PC-9 (cell line): Measurements from ENCODE around the gene OSBPL10. TPM values are rescaled to one million over a fixed set of nuclear protein-coding genes. Genes with fewer than 3 reads are reported as not detected.
A peak's percentile ranks its signal among the peaks of the same experiment; 100 is the strongest.

Experiments
- BruUV-seq: library from RNA; stranded (reverse); fragments of 400-500 nt; replicated peaks from 2 replicates; lab custom pipeline; 2021; lab: Mats Ljungman, UMichigan
- CTCF ChIA-PET: fragments of 300-600 bp; sonication (Branson Sonifier 250); formaldehyde crosslinking; loops from one replicate; lab custom pipeline; 2022; ENCODE audit warnings: antibody characterized with exemption; lab: Charles Lee
- POLR2A ChIA-PET: fragments of 300-600 bp; sonication (Branson Sonifier 250); formaldehyde crosslinking; loops from one replicate; lab custom pipeline; 2022; ENCODE audit warnings: antibody characterized with exemption; ENCODE audit not compliant: unreplicated experiment; lab: Charles Lee
- DNase-seq, 2 experiments: peaks; one replicate each; pipeline versions ENCODE4 v3.0.0 to v3.0.0-alpha.2; 2015 to 2022; ENCODE audit warnings: mixed read lengths in 1 of 2
- H2AFZ ChIP-seq: fragments of 200-600 bp; sonication (generic); 2 replicates; pipeline ENCODE4 v1.8.1; 2017; ENCODE audit warnings: antibody characterized with exemption
- H3F3A ChIP-seq: fragments of 200-600 bp; sonication (generic); 2 replicates; pipeline ENCODE4 v1.8.1; 2017; ENCODE audit warnings: antibody characterized with exemption, mild to moderate bottlenecking, low read depth; ENCODE audit not compliant: insufficient read depth
- H3K27ac ChIP-seq: fragments of 200-600 bp; sonication (generic); 2 replicates; pipeline ENCODE4 v1.6.1; 2016; ENCODE audit warnings: mixed run types
- H3K27me3 ChIP-seq: fragments of 200-600 bp; sonication (generic); 2 replicates; pipeline ENCODE4 v1.6.1; 2016; ENCODE audit warnings: low read depth, mixed run types; ENCODE audit not compliant: insufficient read depth
- H3K36me3 ChIP-seq: fragments of 200-600 bp; sonication (generic); 2 replicates; pipeline ENCODE4 v1.6.1; 2016; ENCODE audit warnings: low read depth, mixed run types
- H3K4me1 ChIP-seq: fragments of 200-600 bp; sonication (generic); replicated peaks from 2 replicates; pipeline ENCODE4 v1.6.1; 2016; ENCODE audit warnings: mixed run types; ENCODE audit not compliant: insufficient read depth
- H3K4me2 ChIP-seq: fragments of 200-600 bp; sonication (generic); 2 replicates; pipeline ENCODE4 v1.6.1; 2017; ENCODE audit warnings: mixed run types
- H3K4me3 ChIP-seq: fragments of 200-600 bp; sonication (generic); 2 replicates; pipeline ENCODE4 v1.6.1; 2016; ENCODE audit warnings: mixed run types
- H3K79me2 ChIP-seq: fragments of 200-600 bp; sonication (generic); 2 replicates; pipeline ENCODE4 v1.6.1; 2017; ENCODE audit warnings: low read depth, mixed run types
- H3K9me2 ChIP-seq: fragments of 200-600 bp; sonication (generic); 2 replicates; pipeline ENCODE4 v1.8.1; 2017; ENCODE audit warnings: mild to moderate bottlenecking; ENCODE audit not compliant: insufficient read depth
- H3K9me3 ChIP-seq: fragments of 200-600 bp; sonication (generic); 2 replicates; pipeline ENCODE4 v1.8.1; 2016; ENCODE audit warnings: low read depth; ENCODE audit not compliant: insufficient read depth
- H4K20me1 ChIP-seq: fragments of 200-600 bp; sonication (generic); 2 replicates; pipeline ENCODE4 v1.8.1; 2017; ENCODE audit not compliant: insufficient read depth
- CTCF ChIP-seq: fragments of 200-600 bp; sonication (generic); conservative IDR thresholded peaks from 2 replicates; pipeline ENCODE4 v1.6.1; 2017; ENCODE audit warnings: mixed run types, antibody characterized with exemption, mild to moderate bottlenecking, moderate library complexity
- EZH2 ChIP-seq: fragments of 200-600 bp; sonication (generic); IDR thresholded peaks from 2 replicates; pipeline ENCODE4 v1.8.0; 2017; ENCODE audit warnings: antibody characterized with exemption, low read depth
- intact Hi-C: fragments of 100-400 bp; cut with micrococcal nuclease; formaldehyde crosslinking; loops from one replicate; pipeline ENCODE4 v1.10.0; 2022; ENCODE audit not compliant: unreplicated experiment
- total RNA-seq: library from RNA; stranded (reverse); gene quantifications from 2 replicates; pipeline ENCODE4 v1.2.3, GENCODE V29; 2021

The OSBPL10 gene
- total RNA-seq, 1 experiment from 2014 or later, result 42.0 TPM

GRCh38 chr3:31934866-31935265, 46.2 kb downstream of the OSBPL10 start:
- no peaks in the 10 kb centered on the region for H3K9me2 ChIP-seq
- no peak overlapping the region for H3K4me3 ChIP-seq
- H3K27ac ChIP-seq, result no peak overlapping the region
- H3K36me3 ChIP-seq, result no peaks in the 10 kb centered on the region
- no peak overlapping the region for H3K4me2 ChIP-seq
- no peaks in the 10 kb centered on the region for H3K9me3 ChIP-seq
- ChIA-PET CTCF (interaction anchor here (0.7 kb wide), 1 partner anchor 76 kb away, joined by 14 read pairs; no protein-coding TSS in a partner anchor), POLR2A (no interaction called here)
- intact Hi-C loops, result loop anchor here (5.0 kb wide), 1 partner anchor 47 kb away; the partner anchor contains the start of genes OSBPL10 and ZNF860
- no peaks in the 10 kb centered on the region for H3K27me3 ChIP-seq
- peak; percentile 44 to 48 for DNase-seq
- no peak overlapping the region for H2AFZ ChIP-seq
- peaks cover 6% of the 10 kb centered on the region; the same call in 1 of the 2 replicates for H3K4me1 ChIP-seq
- H4K20me1 ChIP-seq, result no peaks in the 10 kb centered on the region
- no TSS peak for BruUV-seq
- H3F3A ChIP-seq, result no peaks in the 10 kb centered on the region
- H3K79me2 ChIP-seq, result no peaks in the 10 kb centered on the region
- TF ChIP-seq CTCF (no peak), EZH2 (no peak)

- Histone ChIP-seq H3K27me3 (no peaks in the 10 kb centered on the region), H2AFZ (no peak overlapping the region), H3K4me1 (0 out of 2 replicates have a peak, but pooled peaks cover 6% of the 10 kb centered on the region), H3K36me3 (no peaks in the 10 kb centered on the region), H3K79me2 (no peaks in the 10 kb centered on the region), H3K9me2 (no peaks in the 10 kb centered on the region), H3K9me3 (no peaks in the 10 kb centered on the region), H3F3A (no peaks in the 10 kb centered on the region), H4K20me1 (no peaks in the 10 kb centered on the region), H3K4me3 (no peak overlapping the region), H3K4me2 (no peak overlapping the region), H3K27ac (no peak overlapping the region)
- intact Hi-C loops, result no loop called here
- ChIA-PET POLR2A (no interaction called here), CTCF (interaction anchor here (0.7 kb wide), 1 partner anchor 76 kb away, joined by 14 read pairs; no protein-coding TSS in a partner anchor)
- BruUV-seq, result no TSS peak
- no peak for TF ChIP-seq EZH2
- TF ChIP-seq CTCF, result no peak
- DNase-seq, result no peak
These were observed 47.0 kb downstream of the OSBPL10 start for GRCh38 chr3:31934018-31934417.

- Histone ChIP-seq H3K27me3 (no peaks in the 10 kb centered on the region), H3K4me2 (no peak overlapping the region), H3K4me1 (0 out of 2 replicates have a peak, but pooled peaks cover 6% of the 10 kb centered on the region), H3K4me3 (no peak overlapping the region), H3K79me2 (no peaks in the 10 kb centered on the region), H3K9me3 (no peaks in the 10 kb centered on the region), H3K9me2 (no peaks in the 10 kb centered on the region), H3K36me3 (no peaks in the 10 kb centered on the region), H3K27ac (no peak overlapping the region), H3F3A (no peaks in the 10 kb centered on the region), H4K20me1 (no peaks in the 10 kb centered on the region), H2AFZ (no peak overlapping the region)
- no peak for TF ChIP-seq CTCF
- TF ChIP-seq EZH2, result no peak
- ChIA-PET CTCF (no interaction called here), POLR2A (interaction anchor here (0.7 kb wide), 1 partner anchor 19 kb away, joined by 6 read pairs; no protein-coding TSS in a partner anchor)
- no TSS peak for BruUV-seq
- no peak for DNase-seq
- intact Hi-C loops, result no loop called here
These were observed 48.1 kb downstream of the OSBPL10 start for GRCh38 chr3:31932990-31933389.
